HEK293 (cell line): ENCODE results near the gene NDUFB10.

Experiments
- CTCF ChIA-PET: fragments of 350-600 bp; formaldehyde crosslinking; extraction: SDS; loops from one replicate; lab custom pipeline; 2021; ENCODE audit warnings: antibody characterized with exemption; lab: Yijun Ruan, JAX
- POLR2A ChIA-PET: fragments of 300-600 bp; formaldehyde crosslinking; extraction: SDS; loops from one replicate; lab custom pipeline; 2020; ENCODE audit warnings: antibody characterized with exemption, inconsistent platforms; lab: Yijun Ruan, JAX
- H3K27ac ChIP-seq: fragments of 200-500 bp; sonication (Bioruptor generic); 2 replicates; pipeline ENCODE4 v1.5.1; 2014; ENCODE audit warnings: low read depth, low read length, control low read depth, inconsistent platforms; ENCODE audit errors: extremely low read depth
- H3K36me3 ChIP-seq, 2 experiments: fragments of 200-500 bp in 1 of 2; sonication (Bioruptor generic) in 1 of 2; 1 replicate in 1 of 2; 2 replicates in 1 of 2; pipeline ENCODE4 v1.5.1; 2014 to 2017; ENCODE audit warnings: inconsistent platforms in 2 of 2, low read length in 2 of 2; ENCODE audit not compliant: control insufficient read depth in 2 of 2, insufficient read depth in 1 of 2
- H3K4me1 ChIP-seq: fragments of 200-500 bp; sonication (Bioruptor generic); 2 replicates; pipeline ENCODE4 v1.5.1; 2014; ENCODE audit warnings: mild to moderate bottlenecking, low read length, inconsistent platforms; ENCODE audit not compliant: control insufficient read depth, insufficient read depth
- H3K4me3 ChIP-seq: 2 replicates; pipeline ENCODE4 v1.5.1; 2011; ENCODE audit warnings: low read depth, mild to moderate bottlenecking, control low read depth, low read length, moderate library complexity
- H3K9me3 ChIP-seq: fragments of 200-500 bp; sonication (Bioruptor generic); 2 replicates; pipeline ENCODE4 v1.5.1; 2014; ENCODE audit warnings: low read depth, low read length, inconsistent platforms; ENCODE audit not compliant: control insufficient read depth, insufficient read depth
- GLI4 ChIP-seq: fragments of 450-650 bp; formaldehyde crosslinking; IDR thresholded peaks from 2 replicates; pipeline ENCODE4 v1.5.1; 2016; ENCODE audit warnings: missing biosample characterization, missing genetic modification characterization
- HOXD13 ChIP-seq: sonication (generic); formaldehyde crosslinking; IDR thresholded peaks from 2 replicates; pipeline ENCODE4 v1.8.0; 2022; ENCODE audit warnings: missing genetic modification reagents, borderline replicate concordance
- TRIM28 ChIP-seq: IDR thresholded peaks from 2 replicates; pipeline ENCODE4 v1.6.1; 2011; ENCODE audit warnings: low read length, control low read depth, borderline replicate concordance
- ZNF112 ChIP-seq: fragments of 450-650 bp; formaldehyde crosslinking; IDR thresholded peaks from 2 replicates; pipeline ENCODE4 v1.5.0; 2017; ENCODE audit warnings: missing biosample characterization, missing genetic modification characterization
- ZNF169 ChIP-seq: fragments of 450-650 bp; formaldehyde crosslinking; IDR thresholded peaks from 2 replicates; pipeline ENCODE4 v1.5.1; 2016; ENCODE audit warnings: missing biosample characterization, missing genetic modification characterization
- ZNF202 ChIP-seq: fragments of 450-650 bp; formaldehyde crosslinking; IDR thresholded peaks from 2 replicates; pipeline ENCODE4 v1.5.1; 2016; ENCODE audit warnings: missing biosample characterization, missing genetic modification characterization, borderline replicate concordance
- ZNF292 ChIP-seq: fragments of 450-650 bp; formaldehyde crosslinking; IDR thresholded peaks from 2 replicates; pipeline ENCODE4 v1.5.1; 2016; ENCODE audit warnings: low read depth, missing biosample characterization, missing genetic modification characterization, borderline replicate concordance
- ZNF341 ChIP-seq: fragments of 450-650 bp; formaldehyde crosslinking; IDR thresholded peaks from 2 replicates; pipeline ENCODE4; 2016; ENCODE audit warnings: low read depth, missing biosample characterization, missing genetic modification characterization
- ZNF391 ChIP-seq: fragments of 450-650 bp; formaldehyde crosslinking; IDR thresholded peaks from 2 replicates; pipeline ENCODE4 v1.5.1; 2016; ENCODE audit warnings: low read depth, missing biosample characterization, missing genetic modification characterization, borderline replicate concordance
- ZNF473 ChIP-seq: fragments of 450-650 bp; formaldehyde crosslinking; IDR thresholded peaks from 2 replicates; pipeline ENCODE4 v1.5.1; 2017; ENCODE audit warnings: missing biosample characterization, missing genetic modification characterization
- ZNF521 ChIP-seq: fragments of 450-650 bp; formaldehyde crosslinking; IDR thresholded peaks from 2 replicates; pipeline ENCODE4 v1.5.1; 2017; ENCODE audit warnings: missing biosample characterization, mild to moderate bottlenecking, missing genetic modification characterization
- ZNF529 ChIP-seq: fragments of 450-650 bp; formaldehyde crosslinking; IDR thresholded peaks from 2 replicates; pipeline ENCODE4 v1.5.1; 2017; ENCODE audit warnings: missing genetic modification characterization, missing biosample characterization; ENCODE audit not compliant: insufficient replicate concordance
- ZNF530 ChIP-seq: fragments of 450-650 bp; formaldehyde crosslinking; IDR thresholded peaks from 2 replicates; pipeline ENCODE4 v1.5.1; 2016; ENCODE audit warnings: low read depth, missing biosample characterization, missing genetic modification characterization
- TF ChIP-seq, protein P1 (sequence below): fragments of 450-650 bp; formaldehyde crosslinking; IDR thresholded peaks from 2 replicates; pipeline ENCODE4 v1.5.1; 2016; ENCODE audit warnings: missing biosample characterization, missing genetic modification characterization
- TF ChIP-seq, protein P2 (sequence below): fragments of 450-650 bp; formaldehyde crosslinking; IDR thresholded peaks from 2 replicates; pipeline ENCODE4 v1.5.1; 2016; ENCODE audit warnings: missing biosample characterization, missing genetic modification characterization

The NDUFB10 gene

DNA sequence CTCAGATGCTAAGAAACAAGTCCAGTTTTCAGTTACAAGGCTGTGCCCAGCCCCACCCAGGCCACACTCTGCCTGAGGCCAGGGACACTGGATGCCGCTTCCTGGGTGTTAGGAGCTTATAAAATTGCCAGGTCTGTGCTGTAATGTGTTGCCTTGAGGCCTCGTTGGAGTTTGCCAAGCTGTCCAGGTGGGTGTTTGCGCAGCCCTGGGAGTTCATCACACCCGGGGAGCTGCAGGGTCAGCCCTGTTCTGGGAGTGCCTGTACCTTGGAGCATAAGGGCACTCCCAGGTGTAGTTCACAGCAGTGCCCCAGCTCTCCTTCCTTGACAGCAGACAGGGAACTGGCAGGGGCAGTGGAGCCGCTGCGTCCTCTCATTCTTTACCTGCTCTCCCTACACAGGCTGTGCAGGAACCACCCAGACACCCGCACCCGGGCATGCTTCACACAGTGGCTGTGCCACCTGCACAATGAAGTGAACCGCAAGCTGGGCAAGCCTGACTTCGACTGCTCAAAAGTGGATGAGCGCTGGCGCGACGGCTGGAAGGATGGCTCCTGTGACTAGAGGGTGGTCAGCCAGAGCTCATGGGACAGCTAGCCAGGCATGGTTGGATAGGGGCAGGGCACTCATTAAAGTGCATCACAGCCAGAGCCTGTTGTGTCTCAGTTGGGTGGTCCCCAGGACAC lies 26.3 kb downstream of the NDUFB10 start:
- TF ChIP-seq, protein P1, sequence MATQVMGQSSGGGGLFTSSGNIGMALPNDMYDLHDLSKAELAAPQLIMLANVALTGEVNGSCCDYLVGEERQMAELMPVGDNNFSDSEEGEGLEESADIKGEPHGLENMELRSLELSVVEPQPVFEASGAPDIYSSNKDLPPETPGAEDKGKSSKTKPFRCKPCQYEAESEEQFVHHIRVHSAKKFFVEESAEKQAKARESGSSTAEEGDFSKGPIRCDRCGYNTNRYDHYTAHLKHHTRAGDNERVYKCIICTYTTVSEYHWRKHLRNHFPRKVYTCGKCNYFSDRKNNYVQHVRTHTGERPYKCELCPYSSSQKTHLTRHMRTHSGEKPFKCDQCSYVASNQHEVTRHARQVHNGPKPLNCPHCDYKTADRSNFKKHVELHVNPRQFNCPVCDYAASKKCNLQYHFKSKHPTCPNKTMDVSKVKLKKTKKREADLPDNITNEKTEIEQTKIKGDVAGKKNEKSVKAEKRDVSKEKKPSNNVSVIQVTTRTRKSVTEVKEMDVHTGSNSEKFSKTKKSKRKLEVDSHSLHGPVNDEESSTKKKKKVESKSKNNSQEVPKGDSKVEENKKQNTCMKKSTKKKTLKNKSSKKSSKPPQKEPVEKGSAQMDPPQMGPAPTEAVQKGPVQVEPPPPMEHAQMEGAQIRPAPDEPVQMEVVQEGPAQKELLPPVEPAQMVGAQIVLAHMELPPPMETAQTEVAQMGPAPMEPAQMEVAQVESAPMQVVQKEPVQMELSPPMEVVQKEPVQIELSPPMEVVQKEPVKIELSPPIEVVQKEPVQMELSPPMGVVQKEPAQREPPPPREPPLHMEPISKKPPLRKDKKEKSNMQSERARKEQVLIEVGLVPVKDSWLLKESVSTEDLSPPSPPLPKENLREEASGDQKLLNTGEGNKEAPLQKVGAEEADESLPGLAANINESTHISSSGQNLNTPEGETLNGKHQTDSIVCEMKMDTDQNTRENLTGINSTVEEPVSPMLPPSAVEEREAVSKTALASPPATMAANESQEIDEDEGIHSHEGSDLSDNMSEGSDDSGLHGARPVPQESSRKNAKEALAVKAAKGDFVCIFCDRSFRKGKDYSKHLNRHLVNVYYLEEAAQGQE (tag by site-specific recombination), result no peak
- TF ChIP-seq GLI4 (tag by site-specific recombination) (no peak), ZNF292 (tag by site-specific recombination) (no peak), ZNF341 (no peak), ZNF112 (tag by site-specific recombination) (no peak), ZNF521 (no peak), ZNF391 (tag by site-specific recombination) (no peak), ZNF202 (tag by site-specific recombination) (no peak), HOXD13 (CRISPR knock-in tag) (no peak)
- peaks cover 9% of the 10 kb centered on the region for H3K4me1 ChIP-seq
- no peak overlapping the region for H3K27ac ChIP-seq
- no peaks in the 10 kb centered on the region for H3K9me3 ChIP-seq
- CTCF ChIA-PET, result interaction anchor here (0.8 to 4.5 kb wide), 4 partner anchors 19 to 156 kb away, joined by 3 to 28 read pairs (median 4); no protein-coding TSS in a partner anchor
- peaks cover 0 to 22% of the 10 kb centered on the region in 2 experiments; a peak in 1 of 3 replicates for H3K36me3 ChIP-seq
- H3K4me3 ChIP-seq, result no peak overlapping the region; the same call in 1 of the 2 replicates
- POLR2A ChIA-PET, result interaction anchor here (1.2 to 6.3 kb wide), 5 partner anchors 10 to 170 kb away, joined by 3 to 46 read pairs (median 4); partner anchors contain the start of genes RPS2 and TRAF7

DNA sequence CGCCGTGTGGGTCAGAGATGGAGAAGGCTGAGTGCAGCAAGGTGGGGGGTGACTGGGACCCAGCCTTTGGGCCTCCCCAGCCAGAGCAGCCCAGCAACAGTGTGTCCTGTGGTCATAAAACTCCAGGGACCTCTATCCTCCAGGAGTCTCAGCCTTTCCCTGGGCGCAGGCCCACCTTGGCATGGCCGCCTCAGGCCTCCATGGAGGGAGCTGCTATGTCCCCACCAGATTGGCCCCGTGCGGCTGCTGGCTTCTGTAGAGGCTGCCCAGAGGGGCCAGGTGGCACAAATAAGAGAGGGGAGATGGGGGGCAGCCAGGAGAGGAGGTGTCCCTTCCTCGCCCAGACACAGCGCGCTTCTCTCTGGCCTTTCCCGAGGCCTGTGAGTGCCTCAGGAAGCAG lies 27.9 kb downstream of the NDUFB10 start:
- H3K4me3 ChIP-seq, result no peak overlapping the region
- TF ChIP-seq ZNF529 (tag by site-specific recombination) (no peak), ZNF530 (tag by site-specific recombination) (no peak), TRIM28 (no peak), ZNF473 (tag by site-specific recombination) (no peak), ZNF169 (tag by site-specific recombination) (no peak)
- TF ChIP-seq, protein P2, sequence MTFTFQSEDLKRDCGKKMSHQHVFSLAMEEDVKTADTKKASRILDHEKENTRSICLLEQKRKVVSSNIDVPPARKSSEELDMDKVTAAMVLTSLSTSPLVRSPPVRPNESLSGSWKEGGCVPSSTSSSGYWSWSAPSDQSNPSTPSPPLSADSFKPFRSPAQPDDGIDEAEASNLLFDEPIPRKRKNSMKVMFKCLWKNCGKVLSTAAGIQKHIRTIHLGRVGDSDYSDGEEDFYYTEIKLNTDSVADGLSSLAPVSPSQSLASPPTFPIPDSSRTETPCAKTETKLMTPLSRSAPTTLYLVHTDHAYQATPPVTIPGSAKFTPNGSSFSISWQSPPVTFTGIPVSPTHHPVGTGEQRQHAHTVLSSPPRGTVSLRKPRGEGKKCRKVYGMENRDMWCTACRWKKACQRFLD (tag by site-specific recombination), result no peak
- no peak overlapping the region for H3K27ac ChIP-seq
- peaks cover 0 to 22% of the 10 kb centered on the region in 2 experiments; a peak in 1 of 3 replicates for H3K36me3 ChIP-seq
- ChIA-PET CTCF (interaction anchor here (1.4 to 4.5 kb wide), 2 partner anchors 17 to 123 kb away, joined by 3 to 28 read pairs; no protein-coding TSS in a partner anchor), POLR2A (interaction anchor here (0.6 to 6.3 kb wide), 5 partner anchors 9 to 217 kb away, joined by 3 to 46 read pairs (median 4); partner anchors contain the start of genes RPS2 and TRAF7)
- peaks cover 10% of the 10 kb centered on the region for H3K4me1 ChIP-seq
- H3K9me3 ChIP-seq, result no peaks in the 10 kb centered on the region
